Suprapubic skin (tissue), 3 donors: ENCODE results near the gene TNFAIP3.

Experiments
- POLR2A ChIP-seq, 2 donors: fragments of 450-650 bp; IDR thresholded peaks; one replicate each; pipeline ENCODE4 v1.6.1; 2017; ENCODE audit warnings: antibody characterized with exemption in 2 of 2, mild to moderate bottlenecking in 2 of 2, moderate library complexity in 2 of 2
- TF ChIP-seq, protein P1 (sequence below), 2 donors: fragments of 200-600 bp in 1 of 2; fragments of 450-650 bp in 1 of 2; sonication (generic) in 1 of 2; IDR thresholded peaks; one replicate each; pipeline ENCODE4 v1.5.1; 2016 to 2019; ENCODE audit warnings: antibody characterized with exemption in 2 of 2, mild to moderate bottlenecking in 1 of 2, moderate library complexity in 1 of 2

DNA sequence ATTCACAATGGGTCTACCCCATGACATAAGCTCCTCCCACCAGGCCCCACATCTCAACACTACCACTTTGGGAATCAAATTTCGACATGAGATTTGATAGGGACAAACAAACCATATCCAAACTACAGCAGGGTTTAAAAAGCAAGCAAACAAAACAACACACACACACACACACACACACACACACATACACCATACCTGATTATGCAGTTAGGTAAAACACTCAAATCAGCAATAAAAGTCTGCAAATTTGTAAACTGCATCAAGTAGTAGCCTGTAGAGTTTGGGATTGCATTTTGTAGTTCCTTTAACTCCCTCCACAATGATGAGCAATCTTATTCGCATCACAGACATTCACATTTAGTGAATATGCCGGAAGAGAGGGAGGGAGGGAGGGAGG lies 32.6 kb upstream of the TNFAIP3 start:
- no peak for TF ChIP-seq POLR2A (IDR thresholded peaks at IDR 0.05)
- TF ChIP-seq, protein P1, sequence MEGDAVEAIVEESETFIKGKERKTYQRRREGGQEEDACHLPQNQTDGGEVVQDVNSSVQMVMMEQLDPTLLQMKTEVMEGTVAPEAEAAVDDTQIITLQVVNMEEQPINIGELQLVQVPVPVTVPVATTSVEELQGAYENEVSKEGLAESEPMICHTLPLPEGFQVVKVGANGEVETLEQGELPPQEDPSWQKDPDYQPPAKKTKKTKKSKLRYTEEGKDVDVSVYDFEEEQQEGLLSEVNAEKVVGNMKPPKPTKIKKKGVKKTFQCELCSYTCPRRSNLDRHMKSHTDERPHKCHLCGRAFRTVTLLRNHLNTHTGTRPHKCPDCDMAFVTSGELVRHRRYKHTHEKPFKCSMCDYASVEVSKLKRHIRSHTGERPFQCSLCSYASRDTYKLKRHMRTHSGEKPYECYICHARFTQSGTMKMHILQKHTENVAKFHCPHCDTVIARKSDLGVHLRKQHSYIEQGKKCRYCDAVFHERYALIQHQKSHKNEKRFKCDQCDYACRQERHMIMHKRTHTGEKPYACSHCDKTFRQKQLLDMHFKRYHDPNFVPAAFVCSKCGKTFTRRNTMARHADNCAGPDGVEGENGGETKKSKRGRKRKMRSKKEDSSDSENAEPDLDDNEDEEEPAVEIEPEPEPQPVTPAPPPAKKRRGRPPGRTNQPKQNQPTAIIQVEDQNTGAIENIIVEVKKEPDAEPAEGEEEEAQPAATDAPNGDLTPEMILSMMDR (IDR thresholded peaks at IDR 0.05), result no peak
